Measurements from ENCODE around the gene KAT6B. TPM values are rescaled to one million over a fixed set of nuclear protein-coding genes. Genes with fewer than 3 reads are reported as not detected.
A peak's percentile ranks its signal among the peaks of the same experiment; 100 is the strongest.
"Not testable (repeated sequence)": the region's sequence is repeated elsewhere in the genome, so short reads cannot be mapped to it uniquely, and the experiment has no call there.

The KAT6B gene
- total RNA-seq, 1 experiment from 2014 or later: 21.1 TPM

GRCh38 chr10:75042292-75042974 lies 216.0 kb downstream of the KAT6B start:
- Histone ChIP-seq H3K27ac (no peak overlapping the region), H3K4me3 (no peak overlapping the region), H3K36me3 (no peaks in the 10 kb centered on the region), H3K27me3 (no peaks in the 10 kb centered on the region), H3K9me3 (replicated peaks) (no peaks in the 10 kb centered on the region), H3K4me1 (peaks cover 17% of the 10 kb centered on the region)
- peak; percentile 39 to 60 for DNase-seq

GRCh38 chr10:75043256-75044131 lies 217.1 kb downstream of the KAT6B start:
- no peak overlapping the region for H3K4me3 ChIP-seq
- no peaks in the 10 kb centered on the region for H3K9me3 ChIP-seq (replicated peaks)
- DNase-seq: no peak
- no peak overlapping the region for H3K27ac ChIP-seq
- H3K36me3 ChIP-seq: no peaks in the 10 kb centered on the region
- H3K27me3 ChIP-seq: no peaks in the 10 kb centered on the region
- H3K4me1 ChIP-seq: peaks cover 17% of the 10 kb centered on the region

- Histone ChIP-seq H3K27me3 (no peaks in the 10 kb centered on the region), H3K9me3 (replicated peaks) (no peaks in the 10 kb centered on the region), H3K4me3 (no peak overlapping the region), H3K27ac (no peak overlapping the region), H3K36me3 (no peaks in the 10 kb centered on the region), H3K4me1 (no peaks in the 10 kb centered on the region)
- DNase-seq: no peak
Observed at GRCh38 chr10:75048669-75049098, 222.3 kb downstream of the KAT6B start.

- no peak for DNase-seq
- Histone ChIP-seq H3K4me3 (no peak overlapping the region), H3K27me3 (no peaks in the 10 kb centered on the region), H3K36me3 (no peaks in the 10 kb centered on the region), H3K9me3 (replicated peaks) (no peaks in the 10 kb centered on the region), H3K4me1 (no peaks in the 10 kb centered on the region), H3K27ac (no peak overlapping the region)
Observed at GRCh38 chr10:75049316-75050148, 223.1 kb downstream of the KAT6B start.

GRCh38 chr10:75050149-75050919 lies 223.9 kb downstream of the KAT6B start:
- no peaks in the 10 kb centered on the region for H3K27me3 ChIP-seq
- H3K4me1 ChIP-seq: no peaks in the 10 kb centered on the region
- H3K36me3 ChIP-seq: no peaks in the 10 kb centered on the region
- no peak for DNase-seq
- H3K9me3 ChIP-seq (replicated peaks): no peaks in the 10 kb centered on the region
- H3K27ac ChIP-seq: no peak overlapping the region
- H3K4me3 ChIP-seq: no peak overlapping the region

GRCh38 chr10:75051308-75051707 lies 224.9 kb downstream of the KAT6B start:
- no peaks in the 10 kb centered on the region for H3K36me3 ChIP-seq
- H3K27ac ChIP-seq: no peak overlapping the region
- H3K4me1 ChIP-seq: no peaks in the 10 kb centered on the region
- H3K4me3 ChIP-seq: no peak overlapping the region
- no peak for DNase-seq
- no peaks in the 10 kb centered on the region for H3K9me3 ChIP-seq (replicated peaks)
- no peaks in the 10 kb centered on the region for H3K27me3 ChIP-seq

DNA sequence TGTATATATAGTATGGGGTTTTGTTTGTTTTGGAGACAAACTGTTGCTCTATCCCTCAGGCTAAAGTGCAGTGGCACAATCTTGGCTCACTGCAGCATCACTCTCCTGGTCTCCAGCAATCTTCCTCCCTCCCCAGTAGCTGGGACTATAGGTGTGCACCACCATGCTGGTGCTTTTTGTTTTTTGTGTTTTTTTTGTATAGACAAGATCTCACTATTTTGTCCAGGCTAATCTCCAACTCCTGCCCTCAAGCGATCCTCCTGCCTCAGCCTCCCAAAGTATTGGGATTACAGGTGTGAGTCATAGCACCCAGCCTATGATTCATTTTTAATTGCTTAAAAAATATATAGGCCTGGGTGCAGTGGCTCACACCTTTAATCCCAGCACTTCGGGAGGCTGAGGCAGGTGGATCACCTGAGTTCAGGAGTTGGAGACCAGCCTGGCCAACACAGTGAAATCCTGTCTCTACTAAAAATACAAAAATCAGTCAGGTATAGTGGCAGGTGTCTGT lies 229.6 kb downstream of the KAT6B start:
- not testable (repeated sequence) for H3K36me3 ChIP-seq; DNase-seq; H3K9me3 ChIP-seq (replicated peaks); H3K4me1 ChIP-seq; H3K27ac ChIP-seq; H3K4me3 ChIP-seq; H3K27me3 ChIP-seq

- H3K27ac ChIP-seq: no peak overlapping the region
- no peaks in the 10 kb centered on the region for H3K27me3 ChIP-seq
- H3K36me3 ChIP-seq: no peaks in the 10 kb centered on the region
- H3K4me3 ChIP-seq: no peak overlapping the region
- H3K4me1 ChIP-seq: no peaks in the 10 kb centered on the region
- DNase-seq: no peak
- no peaks in the 10 kb centered on the region for H3K9me3 ChIP-seq (replicated peaks)
Observed at GRCh38 chr10:75057680-75058079, 231.3 kb downstream of the KAT6B start.

- Histone ChIP-seq H3K27ac (no peak overlapping the region), H3K27me3 (no peaks in the 10 kb centered on the region), H3K4me3 (no peak overlapping the region), H3K4me1 (no peaks in the 10 kb centered on the region), H3K36me3 (no peaks in the 10 kb centered on the region), H3K9me3 (replicated peaks) (no peaks in the 10 kb centered on the region)
- no peak for DNase-seq
Observed at GRCh38 chr10:75058161-75058560, 231.8 kb downstream of the KAT6B start.

GRCh38 chr10:75061709-75062505 lies 235.5 kb downstream of the KAT6B start:
- H3K36me3 ChIP-seq: no peaks in the 10 kb centered on the region
- H3K27ac ChIP-seq: no peak overlapping the region
- H3K9me3 ChIP-seq (replicated peaks): no peaks in the 10 kb centered on the region
- H3K4me3 ChIP-seq: no peak overlapping the region
- no peak for DNase-seq
- no peaks in the 10 kb centered on the region for H3K27me3 ChIP-seq
- H3K4me1 ChIP-seq: no peaks in the 10 kb centered on the region

DNA sequence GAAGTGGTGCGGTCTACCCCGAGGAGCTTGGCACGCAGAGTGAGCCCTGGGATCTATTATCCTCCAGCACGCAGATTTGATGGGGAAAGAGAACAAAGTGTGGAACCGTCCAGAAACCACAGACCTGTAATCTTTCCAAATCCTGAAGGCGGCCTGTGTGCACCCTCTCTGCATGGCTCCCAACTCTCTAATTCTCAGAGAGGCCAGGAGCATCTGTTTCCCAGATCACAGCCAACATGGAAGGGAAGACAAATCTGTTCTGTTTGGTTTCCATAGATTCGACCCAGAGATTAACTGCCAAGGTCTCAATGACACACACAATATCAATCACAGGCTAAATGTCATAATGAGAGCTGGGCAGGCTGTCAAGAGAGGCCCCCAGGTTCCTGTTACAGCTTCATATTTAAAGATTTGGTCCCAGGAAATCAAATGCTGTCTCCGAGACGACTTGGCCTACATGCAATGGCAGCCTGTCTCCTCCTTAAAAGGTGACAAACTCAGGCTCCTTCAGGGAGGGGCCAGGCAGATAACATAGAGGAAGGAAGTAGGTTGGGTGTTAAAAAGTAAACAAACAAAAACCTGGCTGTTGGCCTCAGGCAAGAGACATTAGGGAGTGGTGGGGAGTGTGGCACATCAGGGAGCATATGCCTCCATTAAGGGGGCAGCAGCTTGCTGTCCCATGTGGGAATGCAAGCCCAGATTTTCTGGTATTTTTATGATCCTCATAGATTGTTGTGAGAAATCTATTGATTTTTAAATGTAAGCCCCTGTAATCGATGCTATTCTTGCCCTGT lies 236.3 kb downstream of the KAT6B start:
- DNase-seq: no peak
- Histone ChIP-seq H3K27me3 (no peaks in the 10 kb centered on the region), H3K36me3 (no peaks in the 10 kb centered on the region), H3K4me1 (no peaks in the 10 kb centered on the region), H3K9me3 (replicated peaks) (no peaks in the 10 kb centered on the region), H3K27ac (no peak overlapping the region), H3K4me3 (no peak overlapping the region)

GRCh38 chr10:75063461-75064230 lies 237.2 kb downstream of the KAT6B start:
- no peaks in the 10 kb centered on the region for H3K9me3 ChIP-seq (replicated peaks)
- H3K4me1 ChIP-seq: no peaks in the 10 kb centered on the region
- no peaks in the 10 kb centered on the region for H3K36me3 ChIP-seq
- DNase-seq: no peak
- H3K27me3 ChIP-seq: no peaks in the 10 kb centered on the region
- H3K27ac ChIP-seq: no peak overlapping the region
- no peak overlapping the region for H3K4me3 ChIP-seq
